Measurements from ENCODE around the gene RPL18A.

The RPL18A gene

DNA sequence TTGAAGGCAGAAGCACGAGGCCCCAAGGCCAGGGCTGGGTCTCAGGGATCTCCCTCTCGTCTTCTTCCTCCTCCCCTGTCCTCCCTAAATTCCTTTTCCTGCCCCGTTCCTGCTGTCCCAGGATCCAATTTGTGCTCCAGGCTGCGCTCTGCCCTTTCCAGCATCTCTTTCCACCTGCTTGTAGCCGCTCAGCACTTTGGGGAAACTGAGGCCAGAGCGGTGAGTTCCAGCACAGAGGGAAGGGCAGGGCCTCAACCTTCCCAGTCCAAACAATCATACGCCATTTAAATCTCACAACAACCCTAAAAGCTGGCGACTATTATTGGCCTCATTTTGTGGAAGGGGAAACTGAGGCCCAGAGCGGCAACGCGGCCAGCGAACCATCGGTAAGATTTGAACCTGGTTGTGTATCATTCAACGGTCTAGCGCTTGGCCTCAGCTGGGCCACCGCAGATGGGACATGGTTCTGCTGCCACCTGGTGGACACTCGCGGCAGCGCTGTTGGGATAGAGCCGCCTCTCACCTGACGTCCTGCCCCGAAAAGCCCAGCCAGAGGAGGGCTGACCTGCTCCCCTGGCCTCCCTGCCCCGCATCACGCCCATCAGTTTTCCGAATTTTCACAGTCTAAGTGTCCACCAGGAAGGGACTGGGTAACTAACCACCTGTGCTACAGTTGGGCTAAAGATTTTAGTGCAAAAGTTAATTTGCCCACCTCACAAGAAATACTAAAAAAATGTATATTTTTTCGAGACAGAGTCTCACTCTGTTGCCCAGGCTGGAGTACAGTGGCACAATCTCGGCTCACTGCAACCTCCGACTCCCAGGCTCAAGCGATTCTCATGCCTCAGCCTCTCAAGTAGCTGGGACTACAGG, 4.2 kb upstream of the RPL18A start:
- peaks cover 34% of the 10 kb centered on the region for H3K4me1 Mint-ChIP-seq (ENCODE audit: low read depth)
- no peak overlapping the region for H3K27ac Mint-ChIP-seq
- H3K9me3 Mint-ChIP-seq = no peaks in the 10 kb centered on the region
- no peak overlapping the region for H3K4me3 Mint-ChIP-seq
- no peaks in the 10 kb centered on the region for H3K27me3 Mint-ChIP-seq
- H3K36me3 Mint-ChIP-seq (ENCODE audit: low read depth) = peaks cover 10% of the 10 kb centered on the region

DNA sequence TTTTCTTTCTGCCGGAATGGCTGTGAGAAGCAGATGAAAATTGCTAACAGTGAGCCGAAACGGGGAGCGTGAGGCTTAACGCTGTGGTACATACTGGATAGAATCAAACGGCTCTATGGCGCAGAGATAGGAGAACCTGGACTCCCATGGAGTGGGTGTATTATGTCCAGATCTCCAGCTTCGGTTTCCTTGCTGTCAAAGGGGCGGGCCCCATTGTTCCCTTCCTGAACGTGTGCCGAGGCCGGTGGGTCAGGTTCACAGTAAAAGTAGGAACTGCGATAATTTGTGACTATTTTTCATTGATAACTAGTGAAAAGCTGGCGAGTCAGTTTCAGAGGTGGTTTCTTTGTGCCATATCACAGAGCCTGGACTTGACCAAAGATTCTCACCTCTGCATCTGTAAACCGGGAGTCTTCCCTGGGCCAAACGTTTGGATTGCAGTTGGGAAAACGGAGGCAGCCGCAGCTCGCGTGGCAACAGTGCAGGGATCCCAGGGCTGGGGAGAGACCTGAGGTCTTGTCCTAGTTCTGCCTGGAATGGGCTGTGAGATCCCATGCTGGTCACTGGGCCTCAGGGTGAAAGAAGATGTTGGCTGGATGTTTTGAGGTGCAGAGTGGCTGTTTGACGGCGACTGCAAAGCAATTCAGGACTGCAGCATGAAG, 752 bp downstream of the RPL18A start:
- Mint-ChIP-seq H3K9me3 (no peaks in the 10 kb centered on the region), H3K36me3 (ENCODE audit: low read depth) (peaks cover 54% of the 10 kb centered on the region), H3K27me3 (no peaks in the 10 kb centered on the region), H3K4me1 (ENCODE audit: low read depth) (peaks cover 52% of the 10 kb centered on the region), H3K4me3 (peak overlapping the region; percentile 99), H3K27ac (peak overlapping the region; percentile 100)

DNA sequence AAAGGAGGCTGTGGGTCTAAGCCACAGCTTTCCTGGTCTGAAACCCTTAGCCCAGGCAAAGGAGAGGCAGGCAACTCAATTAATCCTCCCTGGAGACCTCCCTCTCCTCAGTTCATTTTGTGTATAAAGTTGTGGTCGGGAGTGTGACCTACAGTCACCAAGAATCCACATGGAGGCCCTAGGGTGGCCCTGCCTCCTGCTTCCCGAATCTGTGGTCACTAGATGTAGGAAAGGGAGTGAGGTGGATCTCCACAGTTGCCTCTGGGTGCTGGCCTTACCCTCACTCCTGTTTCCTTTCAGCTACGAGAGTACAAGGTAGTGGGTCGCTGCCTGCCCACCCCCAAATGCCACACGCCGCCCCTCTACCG, 1.3 kb downstream of the RPL18A start:
- Mint-ChIP-seq H3K4me1 (ENCODE audit: low read depth) (peaks cover 49% of the 10 kb centered on the region), H3K9me3 (no peaks in the 10 kb centered on the region), H3K36me3 (ENCODE audit: low read depth) (peaks cover 54% of the 10 kb centered on the region), H3K4me3 (peak overlapping the region; percentile 99), H3K27ac (peak overlapping the region; percentile 100), H3K27me3 (no peaks in the 10 kb centered on the region)

DNA sequence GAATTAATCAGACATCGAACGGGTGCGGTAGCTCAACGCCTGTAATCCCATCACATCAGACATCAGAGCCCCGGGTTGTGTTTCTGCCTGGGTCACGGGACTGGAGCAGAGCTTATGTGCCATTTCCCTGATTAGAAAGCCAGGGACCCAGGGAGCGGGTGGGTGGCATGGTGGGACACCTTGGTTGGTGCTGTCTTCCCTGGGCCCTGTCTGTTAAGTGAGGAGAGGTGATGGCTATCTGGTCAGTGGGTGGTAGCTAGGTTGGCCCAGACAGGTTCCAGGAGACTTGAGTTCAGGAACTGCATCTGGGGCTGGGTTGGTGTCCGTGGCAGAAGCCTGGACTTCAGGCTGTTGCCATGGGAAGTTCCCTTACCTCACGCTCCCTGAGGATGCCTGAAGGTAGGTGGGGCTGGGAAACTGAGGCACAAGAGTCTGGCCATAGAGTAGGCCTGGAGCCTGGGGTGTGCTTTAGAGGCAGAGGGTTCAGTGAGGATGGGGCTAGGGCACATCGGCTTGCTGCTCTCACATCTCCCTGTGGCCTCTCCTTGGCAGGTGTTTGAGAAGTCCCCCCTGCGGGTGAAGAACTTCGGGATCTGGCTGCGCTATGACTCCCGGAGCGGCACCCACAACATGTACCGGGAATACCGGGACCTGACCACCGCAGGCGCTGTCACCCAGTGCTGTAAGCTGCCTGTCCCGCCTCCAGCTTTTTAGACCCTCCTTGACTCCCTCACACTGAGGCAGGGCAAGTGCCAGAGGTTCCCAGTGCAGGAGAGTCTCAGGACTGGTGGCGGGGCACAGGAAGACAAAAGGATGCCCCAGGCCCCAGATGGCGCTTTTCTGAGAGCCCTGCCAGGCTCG, 2.1 kb downstream of the RPL18A start:
- no peaks in the 10 kb centered on the region for H3K9me3 Mint-ChIP-seq
- peaks cover 49% of the 10 kb centered on the region for H3K4me1 Mint-ChIP-seq (ENCODE audit: low read depth)
- peak overlapping the region; percentile 99 for H3K4me3 Mint-ChIP-seq
- H3K27ac Mint-ChIP-seq = peak overlapping the region; percentile 100
- H3K27me3 Mint-ChIP-seq = no peaks in the 10 kb centered on the region
- peaks cover 54% of the 10 kb centered on the region for H3K36me3 Mint-ChIP-seq (ENCODE audit: low read depth)

DNA sequence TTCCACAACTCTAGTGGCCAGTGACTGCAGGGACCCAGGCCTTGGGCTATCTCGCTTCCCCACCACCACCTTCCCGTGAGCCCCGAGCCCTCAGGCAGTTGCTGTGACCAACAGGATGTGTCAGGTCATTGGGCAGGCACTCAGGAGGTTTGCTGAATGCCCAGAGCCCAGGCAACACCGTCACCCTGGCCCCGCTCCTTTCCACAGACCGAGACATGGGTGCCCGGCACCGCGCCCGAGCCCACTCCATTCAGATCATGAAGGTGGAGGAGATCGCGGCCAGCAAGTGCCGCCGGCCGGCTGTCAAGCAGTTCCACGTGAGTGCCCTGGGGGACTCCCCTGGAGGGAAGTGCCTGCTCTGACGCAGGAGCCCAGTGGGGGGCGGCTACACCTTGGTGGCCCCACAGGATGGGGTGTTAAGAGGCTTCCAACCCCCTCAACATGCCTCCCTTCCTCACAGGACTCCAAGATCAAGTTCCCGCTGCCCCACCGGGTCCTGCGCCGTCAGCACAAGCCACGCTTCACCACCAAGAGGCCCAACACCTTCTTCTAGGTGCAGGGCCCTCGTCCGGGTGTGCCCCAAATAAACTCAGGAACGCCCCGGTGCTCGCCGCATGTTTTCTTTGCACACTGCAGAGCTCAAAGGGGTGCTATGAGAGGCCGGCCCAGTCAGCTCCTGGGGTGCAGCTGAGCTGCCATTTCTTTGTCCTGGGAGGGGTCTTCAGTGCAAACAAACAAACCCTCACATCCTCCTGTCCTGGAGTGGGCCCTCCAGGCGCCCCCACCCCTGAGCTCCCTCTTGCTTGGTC, 3.2 kb downstream of the RPL18A start:
- Mint-ChIP-seq H3K27me3 (no peaks in the 10 kb centered on the region), H3K4me1 (ENCODE audit: low read depth) (peaks cover 49% of the 10 kb centered on the region), H3K36me3 (ENCODE audit: low read depth) (peaks cover 54% of the 10 kb centered on the region), H3K27ac (peak overlapping the region; percentile 100), H3K4me3 (peak overlapping the region; percentile 99), H3K9me3 (no peaks in the 10 kb centered on the region)

DNA sequence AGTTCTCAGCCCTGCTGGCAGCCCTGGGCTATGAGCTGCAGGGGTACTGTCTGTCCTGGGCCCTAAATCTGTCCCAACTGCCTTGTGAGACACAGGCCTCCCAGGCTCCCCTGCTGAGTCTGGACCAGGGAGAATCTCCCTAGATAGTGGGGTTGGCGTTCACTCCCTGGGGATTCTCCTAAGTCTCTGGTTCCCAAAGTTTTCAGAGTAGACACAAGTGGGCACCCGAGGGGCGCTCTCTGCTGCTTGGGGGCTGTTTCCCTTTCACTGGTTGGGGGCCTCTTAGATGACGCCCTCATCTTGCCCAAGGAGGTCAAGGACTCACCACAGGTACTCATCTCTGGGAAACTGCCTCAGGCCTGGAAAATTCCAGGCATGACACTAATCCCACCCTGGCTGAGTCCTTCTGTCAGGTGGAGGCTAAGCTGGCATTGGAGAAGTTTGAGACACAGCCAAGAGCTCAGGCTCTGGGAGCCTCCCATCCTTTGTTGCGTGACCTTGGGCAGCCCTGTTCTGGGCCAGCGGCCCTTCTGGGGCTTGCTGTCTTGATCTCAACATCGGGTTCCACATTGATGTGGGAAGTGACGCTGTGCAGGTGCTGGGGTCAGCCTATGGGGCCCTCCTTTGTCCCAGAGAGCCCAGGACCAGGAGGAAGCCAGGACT, 3.9 kb downstream of the RPL18A start:
- Mint-ChIP-seq H3K4me3 (peak overlapping the region; percentile 62), H3K9me3 (no peaks in the 10 kb centered on the region), H3K27me3 (no peaks in the 10 kb centered on the region), H3K4me1 (ENCODE audit: low read depth) (peaks cover 49% of the 10 kb centered on the region), H3K36me3 (ENCODE audit: low read depth) (peaks cover 54% of the 10 kb centered on the region), H3K27ac (peak overlapping the region; percentile 82)

DNA sequence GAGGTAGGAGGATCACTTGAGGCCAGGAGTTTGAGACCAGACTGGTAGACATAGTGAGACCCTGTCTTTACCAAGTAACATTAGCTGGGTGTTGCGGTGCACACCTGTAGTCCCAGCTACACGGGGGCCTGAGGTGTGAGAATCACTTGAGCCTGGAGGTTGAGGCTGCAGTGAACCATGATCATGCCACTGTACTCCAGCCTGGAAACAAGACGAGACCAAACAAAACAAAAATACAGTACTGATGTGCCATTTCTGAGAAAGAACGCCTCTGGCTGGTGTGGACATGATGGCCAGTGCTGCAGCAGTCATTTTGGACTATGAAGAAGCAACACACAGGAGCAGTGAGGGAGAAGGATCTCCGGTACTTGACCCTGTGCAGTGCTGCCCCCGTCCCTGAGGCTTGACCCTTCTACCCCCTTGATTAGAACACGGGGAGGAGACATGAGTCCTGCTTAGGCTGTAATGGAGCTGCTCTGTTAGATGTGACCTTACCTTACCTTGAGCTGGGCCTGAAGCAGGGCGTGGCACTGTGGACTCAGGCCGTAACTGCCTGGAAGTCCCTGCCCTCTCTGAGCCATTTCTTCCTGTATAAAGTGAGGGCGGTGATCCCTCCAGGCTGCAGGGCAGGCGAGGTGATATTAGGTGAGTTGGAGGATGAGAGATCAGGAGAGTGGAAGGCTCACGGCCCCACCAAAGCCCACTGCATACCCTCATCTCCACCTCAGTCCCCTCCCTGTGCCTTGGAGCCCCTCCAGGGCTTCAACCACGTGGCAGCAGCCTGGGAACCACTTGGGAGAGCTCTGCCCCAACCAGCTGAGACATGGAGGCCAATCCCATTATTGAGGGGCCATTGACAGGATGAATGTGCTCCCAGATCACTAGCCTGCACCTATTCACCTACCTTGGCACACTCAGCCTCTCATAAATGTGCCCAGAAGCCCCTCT, 5.9 kb downstream of the RPL18A start:
- H3K4me3 Mint-ChIP-seq = no peak overlapping the region
- H3K27me3 Mint-ChIP-seq = no peaks in the 10 kb centered on the region
- peaks cover 42% of the 10 kb centered on the region for H3K36me3 Mint-ChIP-seq (ENCODE audit: low read depth)
- H3K4me1 Mint-ChIP-seq (ENCODE audit: low read depth) = peaks cover 33% of the 10 kb centered on the region
- H3K27ac Mint-ChIP-seq = peak overlapping the region; percentile 82
- no peaks in the 10 kb centered on the region for H3K9me3 Mint-ChIP-seq

DNA sequence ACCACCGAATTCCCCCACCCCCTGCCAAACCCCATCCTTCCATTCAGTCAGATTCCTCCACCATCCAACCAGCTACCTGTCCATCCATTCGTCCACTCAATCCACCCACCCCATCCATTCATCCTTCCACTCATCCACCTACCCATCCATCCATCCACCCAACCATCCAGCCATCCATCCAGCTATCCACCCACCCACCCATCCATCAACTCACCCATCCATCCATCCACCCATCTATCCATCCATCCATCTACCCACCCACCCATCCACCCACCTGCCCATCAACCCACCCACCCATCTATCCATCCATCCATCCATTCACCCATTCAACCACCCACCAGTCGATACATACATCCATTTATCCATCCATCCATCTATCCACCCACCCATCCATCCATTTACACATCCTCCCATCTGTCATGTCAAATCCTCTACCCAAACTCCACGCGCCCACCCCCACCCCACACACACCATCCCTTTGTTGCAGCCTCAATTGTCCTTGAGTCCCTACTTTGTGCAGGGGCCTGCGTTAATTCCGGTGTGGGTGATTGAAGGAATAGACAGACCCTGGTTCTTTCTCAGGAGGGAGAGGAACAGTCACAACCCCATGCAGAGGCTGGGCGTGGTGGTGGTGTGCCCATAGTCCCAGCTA, 6.7 kb downstream of the RPL18A start:
- Mint-ChIP-seq H3K4me1 (ENCODE audit: low read depth) (peaks cover 25% of the 10 kb centered on the region), H3K9me3 (no peaks in the 10 kb centered on the region), H3K4me3 (no peak overlapping the region), H3K36me3 (ENCODE audit: low read depth) (peaks cover 34% of the 10 kb centered on the region), H3K27ac (peak overlapping the region; percentile 8), H3K27me3 (no peaks in the 10 kb centered on the region)

DNA sequence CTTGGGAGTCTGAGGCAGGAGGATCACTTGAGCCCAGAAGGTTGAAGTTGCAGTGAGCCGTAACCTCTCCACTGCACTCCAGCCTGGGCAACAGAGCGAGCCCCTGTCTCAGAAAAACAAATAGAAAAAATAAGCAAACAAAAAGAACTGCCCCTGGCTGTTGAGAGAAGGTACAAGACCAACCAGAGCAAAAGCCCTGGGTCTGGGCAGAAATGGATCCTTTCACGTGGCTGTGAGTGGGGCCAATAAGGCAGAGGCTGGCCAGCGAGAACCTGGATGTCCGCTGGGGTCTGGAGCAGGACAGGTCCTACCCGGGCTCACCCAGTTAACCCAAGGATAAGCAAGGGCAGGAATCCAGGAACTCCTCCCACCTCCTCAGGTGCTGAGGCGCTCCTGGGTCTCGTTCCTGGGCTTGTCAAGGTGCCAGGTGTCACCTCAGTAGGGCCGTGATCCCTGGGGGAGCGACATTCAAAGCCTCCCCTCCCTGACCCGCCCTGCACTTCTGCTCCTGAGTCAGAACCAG, 7.3 kb downstream of the RPL18A start:
- Mint-ChIP-seq H3K27me3 (no peaks in the 10 kb centered on the region), H3K9me3 (no peaks in the 10 kb centered on the region), H3K4me3 (no peak overlapping the region), H3K36me3 (ENCODE audit: low read depth) (peaks cover 28% of the 10 kb centered on the region), H3K4me1 (ENCODE audit: low read depth) (peaks cover 19% of the 10 kb centered on the region), H3K27ac (peak overlapping the region; percentile 8)

DNA sequence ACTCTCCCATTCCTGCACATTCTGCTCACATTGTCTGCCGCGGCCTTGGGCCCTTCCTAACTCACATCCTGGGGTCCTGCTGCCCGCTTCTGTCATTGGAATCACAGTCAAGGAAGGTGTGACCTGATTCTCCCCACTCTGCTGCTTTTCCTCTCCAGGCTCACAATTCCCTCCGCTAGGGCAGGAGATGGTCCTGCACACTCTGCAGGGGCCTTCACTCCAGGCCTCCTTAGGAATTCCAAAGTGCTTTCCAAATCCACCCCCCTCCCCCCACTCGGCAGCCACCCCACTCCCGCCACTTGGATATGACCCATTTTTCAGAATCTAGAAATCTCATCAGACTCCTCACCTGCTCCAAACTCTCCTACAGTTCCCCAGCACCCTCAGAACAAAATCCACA, 9.0 kb downstream of the RPL18A start:
- peaks cover 14% of the 10 kb centered on the region for H3K36me3 Mint-ChIP-seq (ENCODE audit: low read depth)
- H3K4me1 Mint-ChIP-seq (ENCODE audit: low read depth) = peaks cover 9% of the 10 kb centered on the region
- no peaks in the 10 kb centered on the region for H3K9me3 Mint-ChIP-seq
- H3K27ac Mint-ChIP-seq = no peak overlapping the region
- H3K27me3 Mint-ChIP-seq = no peaks in the 10 kb centered on the region
- no peak overlapping the region for H3K4me3 Mint-ChIP-seq

DNA sequence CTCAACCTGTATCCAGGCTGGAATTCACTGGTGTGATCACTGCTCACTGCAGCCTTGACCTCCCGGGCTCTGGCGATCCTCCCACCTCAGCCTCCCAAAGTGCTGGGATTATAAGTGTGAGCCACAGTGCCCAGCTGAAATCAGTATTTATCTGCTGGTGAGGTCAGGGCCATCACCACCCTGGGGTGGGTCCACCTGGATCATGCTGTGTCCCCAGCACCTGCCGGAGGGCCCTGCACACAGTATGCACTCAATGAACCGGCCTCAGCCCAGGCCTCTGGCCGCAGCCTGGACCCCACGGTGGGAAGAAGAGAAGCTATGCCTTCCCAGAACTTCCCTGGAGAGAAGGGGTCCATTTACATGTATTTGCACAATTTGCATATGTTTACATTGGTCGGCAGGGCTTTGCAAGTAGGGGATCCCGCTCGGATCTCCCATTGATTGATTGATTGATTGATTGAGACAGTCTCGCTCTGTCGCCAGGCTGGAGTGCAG, 9.5 kb downstream of the RPL18A start:
- Mint-ChIP-seq H3K9me3 (no peaks in the 10 kb centered on the region), H3K27ac (no peak overlapping the region), H3K4me1 (ENCODE audit: low read depth) (peaks cover 8% of the 10 kb centered on the region), H3K36me3 (ENCODE audit: low read depth) (peaks cover 9% of the 10 kb centered on the region), H3K27me3 (no peaks in the 10 kb centered on the region), H3K4me3 (no peak overlapping the region)

DNA sequence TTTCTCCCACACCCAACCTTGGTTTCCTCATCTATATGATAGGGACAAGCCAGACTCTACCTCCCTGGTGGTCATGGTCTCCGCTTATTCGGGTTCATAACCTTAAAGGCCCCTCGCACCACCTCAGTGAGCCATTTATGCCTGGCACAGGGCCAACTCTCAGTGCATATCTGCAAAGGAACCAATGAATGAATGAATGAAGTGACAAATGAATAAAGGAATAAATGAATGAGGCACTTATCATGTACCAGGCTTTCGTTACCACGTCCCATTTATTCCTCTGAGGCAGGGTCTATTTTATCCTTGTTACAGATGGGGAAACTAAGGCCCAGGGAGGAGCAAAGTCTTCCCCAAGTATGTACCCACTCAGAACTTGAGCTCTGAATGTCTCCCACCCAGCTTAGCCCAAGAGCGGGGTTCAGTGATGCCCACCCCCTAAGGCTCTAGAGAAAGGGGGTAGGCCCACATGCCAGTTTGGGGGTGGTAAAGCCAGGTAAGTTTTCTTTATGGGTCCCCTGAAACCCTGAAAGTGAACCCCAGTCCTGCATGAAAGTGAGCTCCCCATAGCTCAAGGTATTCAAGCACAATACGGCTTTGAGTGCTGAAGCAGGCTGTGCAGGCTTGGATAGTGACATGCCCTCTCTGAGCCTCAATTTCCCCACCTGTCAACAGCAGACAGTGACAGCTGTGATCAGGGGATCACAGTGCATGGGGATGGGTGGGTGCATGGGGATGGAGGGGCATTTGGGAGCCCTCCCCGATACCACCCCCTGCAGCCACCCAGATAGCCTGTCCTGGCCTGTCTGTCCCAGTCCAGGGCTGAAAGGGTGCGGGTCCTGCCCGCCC, 11.5 kb downstream of the RPL18A start:
- peaks cover 3% of the 10 kb centered on the region for H3K27me3 Mint-ChIP-seq
- H3K4me1 Mint-ChIP-seq (ENCODE audit: low read depth) = peaks cover 8% of the 10 kb centered on the region
- H3K36me3 Mint-ChIP-seq (ENCODE audit: low read depth) = no peaks in the 10 kb centered on the region
- H3K4me3 Mint-ChIP-seq = peak overlapping the region; percentile 82
- H3K27ac Mint-ChIP-seq = peak overlapping the region; percentile 74
- no peaks in the 10 kb centered on the region for H3K9me3 Mint-ChIP-seq
